AG08396 (cell line): ENCODE results near the gene SIM2.

Experiments used
- DNase-seq: peaks from one replicate; pipeline ENCODE4 v3.0.0; 2012; ENCODE audit warnings: low spot score, mixed read lengths

SIM2 gene

GRCh38 chr21:36738489-36739126 lies 39.7 kb downstream of the SIM2 start:
- no peak for DNase-seq

DNA sequence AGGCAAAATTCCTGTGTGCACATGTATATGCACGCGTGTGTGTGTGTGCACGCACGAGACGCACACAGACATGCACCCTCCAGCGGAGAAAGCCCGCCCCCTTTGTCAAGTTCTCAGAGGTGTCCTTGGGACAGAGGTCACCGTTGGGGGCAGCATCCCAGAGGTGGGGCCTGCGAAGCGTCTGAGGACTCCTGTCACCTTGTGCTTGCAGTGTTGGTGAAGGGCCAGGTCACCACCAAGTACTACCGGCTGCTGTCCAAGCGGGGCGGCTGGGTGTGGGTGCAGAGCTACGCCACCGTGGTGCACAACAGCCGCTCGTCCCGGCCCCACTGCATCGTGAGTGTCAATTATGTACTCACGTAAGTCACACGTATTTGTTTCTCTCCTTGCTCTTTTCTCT lies 42.6 kb downstream of the SIM2 start:
- no peak for DNase-seq

DNA sequence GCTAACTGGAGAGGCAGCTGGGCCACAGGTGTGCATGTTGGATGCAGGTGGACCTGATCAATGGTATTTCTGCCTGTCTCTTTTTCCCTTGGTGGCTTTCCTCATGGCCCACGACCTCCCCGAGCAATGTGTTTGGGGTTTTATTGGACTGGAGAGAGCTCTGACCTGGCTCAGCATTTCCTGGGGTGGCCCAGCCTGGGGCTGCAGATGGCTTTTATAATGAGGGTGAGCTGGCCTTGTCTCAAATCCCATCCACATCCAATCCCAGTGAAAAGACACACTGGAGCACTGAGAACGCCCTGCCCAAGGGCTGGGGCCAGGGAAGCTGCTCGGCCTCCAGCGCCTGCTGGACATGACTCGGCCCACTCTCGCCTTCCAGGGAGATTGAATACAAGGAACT lies 44.1 kb downstream of the SIM2 start:
- DNase-seq: no peak

- DNase-seq: no peak
These were observed 44.5 kb downstream of the SIM2 start for GRCh38 chr21:36743446-36743845.

DNA sequence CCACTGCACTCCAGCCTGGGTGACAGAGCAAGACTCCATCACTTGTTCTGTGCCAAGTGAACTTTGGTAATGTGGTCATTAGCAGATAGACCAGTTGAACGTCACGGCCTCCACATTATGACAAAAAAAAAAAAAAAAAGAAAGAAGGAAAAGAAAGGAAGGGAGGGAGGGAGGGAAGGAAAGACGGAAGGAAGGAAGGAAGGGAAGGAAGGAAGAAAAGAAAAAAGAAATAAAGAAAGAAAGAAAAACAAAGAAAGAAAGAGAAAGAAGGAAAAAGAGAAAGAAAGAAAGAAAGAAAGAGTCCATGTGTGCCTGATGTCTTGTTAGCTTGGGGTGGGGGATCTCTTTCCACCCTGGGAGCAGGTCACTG lies 45.3 kb downstream of the SIM2 start:
- DNase-seq: no peak

- peak; percentile 39 for DNase-seq
These were observed 45.8 kb downstream of the SIM2 start for GRCh38 chr21:36744560-36745231.

DNA sequence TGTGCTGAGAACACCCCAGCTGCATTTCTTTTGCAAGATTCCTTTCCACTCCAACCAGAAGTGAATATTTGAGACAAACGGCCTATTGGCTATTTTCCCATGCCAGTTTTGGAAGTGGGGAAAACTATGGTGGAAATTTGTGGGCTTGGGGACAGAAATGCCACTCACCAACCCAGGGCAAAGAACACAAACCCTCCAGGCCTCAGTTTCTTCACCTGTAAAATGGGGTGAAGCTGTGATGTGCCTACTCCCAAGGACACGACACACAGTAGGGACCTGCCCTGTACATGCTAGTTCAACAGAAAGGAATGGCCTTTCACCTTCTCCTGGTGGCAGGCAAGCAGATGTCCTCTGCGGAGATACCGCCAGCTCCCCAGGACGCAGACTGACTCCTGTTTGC lies 46.5 kb downstream of the SIM2 start:
- DNase-seq: no peak

DNA sequence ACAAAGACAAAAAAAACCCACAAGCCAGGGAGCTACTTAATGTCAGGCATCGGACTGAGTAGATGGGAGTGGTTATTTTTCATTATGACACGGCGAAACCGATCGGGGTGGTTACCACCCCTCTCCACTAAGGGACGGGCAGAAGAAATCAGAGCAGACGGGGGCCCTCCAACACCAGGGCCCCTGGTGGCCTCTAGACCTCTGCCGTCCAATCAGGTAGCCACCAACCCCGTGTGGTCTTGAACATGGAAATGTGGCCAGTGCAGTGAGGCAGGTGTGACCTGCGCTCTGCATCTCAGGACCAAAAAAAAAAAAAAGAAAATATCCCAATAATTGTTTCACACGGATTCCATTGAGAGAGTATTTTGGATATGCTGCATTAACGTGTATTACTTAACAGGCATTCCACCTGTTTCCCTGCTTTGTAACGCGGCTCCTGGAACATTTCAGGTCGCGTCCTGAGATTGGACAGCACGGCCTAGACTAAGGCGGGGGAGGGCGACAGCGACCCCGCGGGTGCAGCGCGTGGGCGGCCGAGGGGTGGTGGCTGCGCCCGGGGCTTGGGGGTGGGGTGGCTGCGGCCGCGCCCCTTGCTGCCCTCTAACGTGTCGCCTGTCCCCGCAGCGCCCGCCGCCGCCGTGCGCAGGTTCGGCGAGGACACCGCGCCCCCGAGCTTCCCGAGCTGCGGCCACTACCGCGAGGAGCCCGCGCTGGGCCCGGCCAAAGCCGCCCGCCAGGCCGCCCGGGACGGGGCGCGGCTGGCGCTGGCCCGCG lies 48.3 kb downstream of the SIM2 start:
- DNase-seq: peak; percentile 33

GRCh38 chr21:36747815-36748383 lies 49.0 kb downstream of the SIM2 start:
- peak; percentile 86 for DNase-seq

- DNase-seq: peak; percentile 47
These were observed 51.1 kb downstream of the SIM2 start for GRCh38 chr21:36749935-36750575.

DNA sequence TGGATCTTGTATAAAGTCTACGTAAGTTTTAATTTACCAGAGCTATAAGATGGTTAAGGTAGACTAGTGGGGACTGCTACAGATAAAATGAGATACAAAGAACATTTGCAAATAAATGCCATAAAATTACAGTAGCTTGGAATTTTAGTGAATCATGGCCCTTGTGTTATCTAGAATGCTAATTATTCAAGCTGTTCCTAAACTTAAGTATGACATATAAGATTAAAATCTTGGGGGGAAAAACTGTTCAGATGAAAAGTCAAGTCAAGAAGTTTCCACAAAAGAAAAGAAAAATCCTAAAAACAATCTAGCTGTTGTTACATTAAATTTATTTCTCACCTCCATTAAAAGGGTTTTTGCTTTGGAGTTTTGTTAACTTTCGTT lies 51.7 kb downstream of the SIM2 start:
- DNase-seq: no peak

GRCh38 chr21:36751383-36751782 lies 52.5 kb downstream of the SIM2 start:
- no peak for DNase-seq

GRCh38 chr21:36753556-36753955 lies 54.6 kb downstream of the SIM2 start:
- DNase-seq: peak; percentile 47

DNA sequence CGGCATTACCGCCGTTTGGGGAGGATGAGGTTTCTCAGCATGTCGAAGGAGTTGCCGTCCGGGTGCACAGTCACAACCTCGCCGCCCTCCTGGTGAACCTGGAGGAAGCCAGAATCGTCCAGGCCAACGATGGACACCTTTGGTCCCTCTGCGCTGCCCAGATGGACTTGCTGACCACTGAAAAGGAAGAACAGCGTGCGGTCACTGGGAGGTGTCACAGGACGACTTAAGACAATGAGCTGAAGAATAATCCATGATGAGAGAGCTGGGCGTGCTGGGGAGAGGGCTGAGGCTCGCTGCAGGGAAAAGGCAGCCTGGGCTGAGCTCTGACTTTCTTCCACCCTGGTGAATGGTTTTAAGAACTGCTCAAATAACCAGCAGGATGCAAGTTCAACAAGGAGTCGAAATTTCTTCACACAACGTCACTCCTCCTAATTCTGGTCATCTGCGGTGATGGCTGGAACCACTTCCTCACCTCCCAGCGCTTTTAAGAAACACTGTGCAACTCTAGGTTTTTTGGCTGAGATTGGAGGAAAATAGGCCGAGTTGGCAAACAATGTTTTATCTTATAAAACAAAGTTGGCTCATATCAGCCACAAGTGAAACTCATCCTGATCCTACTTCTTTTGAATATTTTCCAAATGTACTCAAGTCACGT lies 55.5 kb downstream of the SIM2 start:
- no peak for DNase-seq

DNA sequence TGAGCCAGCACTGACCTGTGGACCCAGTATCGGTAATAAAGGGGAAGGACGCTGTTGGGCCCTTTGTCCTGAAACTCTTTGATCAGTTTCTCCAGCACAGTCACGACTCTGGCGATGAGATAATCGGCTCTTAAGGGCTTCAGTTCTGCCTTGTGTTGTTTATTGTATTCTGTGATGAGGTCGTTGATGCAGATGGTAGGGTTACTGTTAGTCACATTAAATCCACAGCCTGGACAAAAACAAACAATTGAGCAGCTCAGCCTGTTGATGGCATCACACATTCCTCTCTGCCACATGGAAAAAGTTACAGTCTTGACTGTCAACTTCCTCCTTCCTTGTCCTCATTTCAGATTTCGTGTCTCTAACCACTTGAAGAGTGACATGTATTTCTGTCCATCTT lies 57.6 kb downstream of the SIM2 start:
- DNase-seq: no peak

- DNase-seq: no peak
These were observed 58.3 kb downstream of the SIM2 start for GRCh38 chr21:36757196-36757595.

GRCh38 chr21:36759348-36760083 lies 60.6 kb downstream of the SIM2 start:
- no peak for DNase-seq

- DNase-seq: no peak
These were observed 62.8 kb downstream of the SIM2 start for GRCh38 chr21:36761685-36762084.

GRCh38 chr21:36762642-36763041 lies 63.7 kb downstream of the SIM2 start:
- no peak for DNase-seq

DNA sequence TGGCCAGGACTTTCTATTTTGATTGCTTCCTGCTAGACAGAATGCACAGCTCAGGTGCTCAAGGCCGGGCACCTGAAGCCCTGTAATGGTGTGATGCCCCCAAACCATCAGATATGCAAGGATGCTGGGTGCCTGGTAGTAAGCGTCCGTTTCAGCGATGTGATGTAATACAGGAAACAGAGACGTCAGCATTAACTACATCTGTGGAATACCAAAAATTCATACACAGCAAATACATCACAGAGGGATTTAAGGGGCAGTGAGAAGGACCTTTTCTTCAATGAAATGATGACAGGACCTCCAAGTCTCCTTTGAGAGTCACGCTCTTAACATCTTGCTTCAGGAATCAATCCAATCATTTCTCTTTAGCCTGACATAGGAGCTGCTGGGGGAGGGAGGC lies 64.4 kb downstream of the SIM2 start:
- DNase-seq: no peak

DNA sequence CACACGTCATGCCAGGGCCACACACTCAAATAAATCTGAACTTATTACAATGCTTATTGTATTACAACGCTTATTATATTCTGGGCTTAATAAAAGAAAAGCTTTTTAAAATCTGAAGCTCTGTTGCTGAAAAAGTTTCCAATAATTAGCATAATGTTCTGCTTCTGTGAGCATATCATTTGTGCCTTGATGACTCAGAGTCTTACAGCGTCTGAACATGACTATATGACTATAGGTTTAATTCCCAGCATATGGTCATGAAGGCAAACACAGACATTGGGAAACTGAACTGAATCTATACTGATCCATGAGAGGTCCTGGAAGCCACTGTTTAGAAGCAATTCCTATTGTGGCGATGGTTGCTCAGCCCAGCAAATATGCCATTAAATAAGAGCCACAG lies 66.3 kb downstream of the SIM2 start:
- no peak for DNase-seq
